SH-SY5Y (cell line): ENCODE measurements around the gene RDH14.

Experiments
- GATA2 ChIP-seq: IDR thresholded peaks from 2 replicates; pipeline ENCODE4 v1.6.1; 2011; ENCODE audit warnings: mild to moderate bottlenecking, low read depth, low read length
- GATA3 ChIP-seq: IDR thresholded peaks from 2 replicates; pipeline ENCODE4 v1.6.1; 2011; ENCODE audit warnings: low read depth, mild to moderate bottlenecking, low read length, moderate library complexity

The RDH14 gene

DNA sequence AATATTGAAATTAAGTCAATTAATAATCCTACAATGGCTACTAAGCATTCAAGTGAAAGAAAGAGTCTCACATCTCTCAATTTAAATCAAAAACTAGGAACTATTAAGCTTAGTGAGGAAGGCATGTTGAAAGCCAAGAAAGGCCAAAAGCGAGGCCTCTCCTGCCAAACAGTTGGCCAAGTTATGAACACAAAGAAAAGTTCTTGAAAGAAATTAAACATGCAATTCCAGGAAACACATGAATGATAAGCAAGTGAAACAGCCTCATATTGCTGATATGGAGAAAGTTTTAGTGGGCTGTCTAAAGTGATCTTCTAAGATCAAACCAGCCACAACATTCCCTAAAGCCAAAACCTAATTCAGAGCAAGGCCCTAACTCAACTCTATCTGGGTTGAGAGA is 11.8 kb downstream of the RDH14 start:
- TF ChIP-seq GATA2, result no peak
- TF ChIP-seq GATA3, result no peak

DNA sequence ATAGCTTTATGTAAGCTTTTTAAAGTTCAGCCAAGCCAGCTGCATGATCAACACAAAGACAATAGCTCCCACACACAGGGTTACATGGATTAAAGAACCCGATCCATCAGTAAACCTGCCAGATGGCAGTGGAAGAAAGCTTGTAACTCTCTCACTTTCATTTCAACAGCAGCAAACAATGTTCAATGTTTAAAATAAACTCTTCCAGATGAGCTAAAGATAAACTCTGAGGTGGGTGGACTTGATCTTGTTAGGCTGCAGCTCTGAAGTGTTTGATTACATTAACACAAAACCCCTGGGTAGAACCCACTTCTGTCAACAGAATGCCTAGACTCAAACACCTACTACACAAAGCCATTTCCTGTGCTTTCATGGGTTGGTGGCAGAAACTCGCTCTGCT is 13.9 kb downstream of the RDH14 start:
- TF ChIP-seq GATA2 (no peak), GATA3 (no peak)

DNA sequence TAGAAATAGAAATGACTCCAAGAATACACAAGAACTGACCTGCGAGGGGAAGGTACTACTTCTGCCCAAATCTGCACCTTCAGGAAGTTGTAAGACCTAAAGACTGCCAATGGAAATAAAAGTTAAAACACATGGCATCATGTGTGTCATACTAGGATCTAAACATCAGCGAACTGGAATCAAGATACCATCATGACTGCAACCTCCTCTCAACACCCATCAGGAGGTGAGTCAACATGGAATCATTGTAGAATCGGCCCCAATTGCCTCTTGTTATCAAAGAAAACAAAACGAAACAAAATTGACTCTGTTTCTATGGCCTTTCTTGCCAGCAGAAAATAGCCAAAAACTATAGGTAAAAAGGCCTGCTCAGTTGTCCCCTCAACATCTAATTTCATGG is 15.1 kb downstream of the RDH14 start:
- TF ChIP-seq GATA2, result no peak
- no peak for TF ChIP-seq GATA3

DNA sequence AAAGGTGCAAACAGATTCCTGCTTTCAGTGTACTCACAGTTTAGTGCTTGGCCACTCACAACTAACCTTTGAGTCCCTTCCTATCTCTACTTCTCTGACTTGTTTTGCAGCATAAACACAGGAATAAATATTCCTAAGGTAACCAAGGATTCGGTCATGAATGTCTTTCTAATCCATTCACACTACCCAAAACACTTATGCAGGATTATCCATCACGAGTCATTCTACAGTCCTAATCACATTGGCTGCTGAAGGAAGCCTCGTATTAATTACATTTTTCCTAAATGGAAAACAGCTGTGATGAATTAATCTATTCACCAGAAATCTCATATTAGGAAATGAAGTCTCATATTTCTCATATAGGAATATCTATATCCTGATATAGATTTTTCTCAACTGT is 16.3 kb downstream of the RDH14 start:
- TF ChIP-seq GATA3 (no peak), GATA2 (no peak)

DNA sequence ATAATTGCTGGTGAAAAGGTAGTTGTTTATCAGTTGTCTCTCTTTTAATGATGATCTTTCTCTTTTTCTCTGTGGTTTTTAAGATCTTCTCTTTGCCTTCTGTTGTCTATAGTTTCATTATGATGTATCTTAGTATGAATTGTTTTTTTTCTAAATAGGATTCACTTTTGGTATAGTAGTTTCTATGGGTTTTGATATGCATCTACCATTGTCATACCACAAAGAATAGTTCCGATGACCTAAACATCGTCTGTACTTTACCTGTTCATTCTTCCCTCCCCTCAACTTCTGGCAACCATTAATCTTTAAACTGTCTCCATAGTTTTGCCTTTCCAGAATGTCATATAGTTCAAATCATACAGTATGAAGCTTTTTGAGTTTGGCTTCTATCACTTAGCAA is 19.6 kb downstream of the RDH14 start:
- no peak for TF ChIP-seq GATA2
- no peak for TF ChIP-seq GATA3

DNA sequence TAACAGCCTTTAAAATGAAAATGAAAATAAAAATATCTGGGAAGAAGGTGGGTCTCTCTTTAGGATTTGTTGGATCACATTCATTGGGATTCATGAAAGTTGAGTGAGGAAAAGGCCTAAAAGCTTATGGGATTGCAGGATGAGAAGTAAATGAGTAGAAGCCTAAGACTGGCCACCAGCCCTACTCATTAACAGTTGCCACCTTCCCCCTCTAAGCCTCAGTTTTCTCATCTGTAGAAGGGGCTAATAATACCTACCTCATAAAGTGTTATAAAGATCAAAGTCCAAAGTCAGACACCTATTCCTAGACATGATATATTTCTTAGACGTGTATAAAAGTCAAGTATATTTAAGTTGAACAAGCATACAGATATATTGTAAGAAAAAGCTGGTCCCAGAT is 23.8 kb downstream of the RDH14 start:
- TF ChIP-seq GATA2 (no peak), GATA3 (no peak)

DNA sequence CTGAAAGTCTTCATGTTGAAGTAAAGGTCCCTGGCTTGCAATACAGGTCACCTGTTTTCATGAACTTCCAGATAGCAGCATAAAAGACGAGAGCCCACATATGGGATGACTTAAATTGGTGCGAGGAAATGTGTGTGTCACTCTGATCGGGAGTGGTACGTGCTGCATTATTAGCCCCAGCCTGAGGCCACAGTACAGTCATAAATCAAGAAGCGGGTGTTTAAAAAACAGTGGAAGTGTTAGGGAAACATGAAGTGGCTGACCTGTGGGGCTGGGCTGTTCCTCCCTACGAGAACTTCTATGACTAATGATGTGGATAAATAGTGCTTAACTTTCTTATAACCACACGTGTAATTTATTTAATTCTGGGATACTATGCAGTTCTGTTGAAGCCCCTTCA is 24.4 kb downstream of the RDH14 start:
- TF ChIP-seq GATA2, result no peak
- no peak for TF ChIP-seq GATA3

DNA sequence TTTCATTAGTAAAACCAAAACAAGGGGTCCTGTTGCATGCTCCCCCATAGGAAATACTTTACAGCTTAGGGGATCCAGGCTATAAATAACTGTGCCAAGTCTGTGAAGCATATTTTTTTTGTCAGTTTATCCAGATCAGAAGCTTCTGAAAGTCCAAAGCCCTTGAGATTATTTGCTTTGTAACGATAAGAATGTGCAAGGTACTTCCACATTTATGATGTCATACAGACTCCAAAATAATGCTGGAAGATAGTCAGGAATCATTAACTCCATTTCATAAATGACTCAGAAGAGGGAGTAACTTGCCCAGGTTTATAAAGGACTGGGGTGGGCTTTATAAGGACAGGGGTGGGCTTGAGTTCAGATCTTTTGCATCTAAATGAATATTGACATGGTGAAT is 29.3 kb downstream of the RDH14 start:
- TF ChIP-seq GATA3 (no peak), GATA2 (no peak)

DNA sequence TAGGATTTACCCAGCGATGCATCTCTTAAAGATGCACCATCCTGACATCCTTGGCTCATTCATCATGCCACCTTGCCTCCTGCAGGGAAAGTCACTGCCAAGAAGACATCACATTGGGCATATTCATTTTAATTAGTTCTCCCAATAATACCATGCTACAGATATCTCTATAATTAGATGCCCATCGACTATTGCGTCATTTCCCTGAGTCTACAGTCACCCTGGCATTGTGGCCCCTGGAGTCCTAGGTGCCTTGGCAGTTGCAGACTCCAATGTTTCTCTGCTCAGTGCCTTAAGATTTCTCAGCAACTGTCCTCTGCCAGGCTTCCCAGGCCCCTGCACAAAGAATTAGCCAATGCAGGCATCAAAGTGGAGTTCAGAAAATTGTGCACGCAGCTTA is 32.6 kb downstream of the RDH14 start:
- TF ChIP-seq GATA3 (no peak), GATA2 (no peak)

DNA sequence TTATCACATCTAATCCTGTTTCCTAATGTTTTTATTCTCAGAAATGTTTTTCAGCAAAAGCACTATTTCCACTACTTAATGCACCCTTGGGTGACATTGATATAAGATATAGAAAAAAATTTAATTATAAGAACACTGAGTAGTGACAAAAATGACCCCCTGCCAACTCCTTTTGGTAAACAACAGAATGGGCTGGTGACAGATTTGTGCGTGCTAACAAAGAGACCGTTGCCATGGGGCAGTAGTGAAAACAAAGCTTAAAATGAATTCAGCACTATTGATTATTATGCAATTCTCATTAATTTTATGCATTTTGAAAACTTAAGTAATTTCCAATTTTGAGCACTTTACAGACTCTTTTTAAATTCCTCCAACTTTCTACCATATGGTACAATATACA is 33.1 kb downstream of the RDH14 start:
- TF ChIP-seq GATA2 (no peak), GATA3 (no peak)

DNA sequence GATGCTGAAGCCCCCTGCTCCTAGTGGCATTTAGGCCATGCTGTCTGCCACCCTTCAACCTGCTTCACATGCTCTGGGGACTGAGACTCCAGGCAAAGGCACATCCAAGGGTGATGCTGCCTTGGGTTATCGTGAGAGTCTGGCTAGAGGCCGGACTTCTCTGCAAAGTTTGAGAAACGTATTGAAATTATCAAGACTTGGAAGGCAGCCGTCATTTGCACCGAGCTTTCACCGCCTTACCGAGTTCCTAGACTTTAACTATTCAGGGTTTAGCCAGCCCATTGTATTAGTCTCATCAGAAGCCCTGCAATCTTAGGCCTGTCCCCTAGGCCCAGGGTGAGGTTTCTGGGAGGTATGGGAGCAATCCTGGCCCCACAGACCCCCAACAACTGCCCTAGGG is 34.0 kb downstream of the RDH14 start:
- TF ChIP-seq GATA2 (no peak), GATA3 (no peak)

DNA sequence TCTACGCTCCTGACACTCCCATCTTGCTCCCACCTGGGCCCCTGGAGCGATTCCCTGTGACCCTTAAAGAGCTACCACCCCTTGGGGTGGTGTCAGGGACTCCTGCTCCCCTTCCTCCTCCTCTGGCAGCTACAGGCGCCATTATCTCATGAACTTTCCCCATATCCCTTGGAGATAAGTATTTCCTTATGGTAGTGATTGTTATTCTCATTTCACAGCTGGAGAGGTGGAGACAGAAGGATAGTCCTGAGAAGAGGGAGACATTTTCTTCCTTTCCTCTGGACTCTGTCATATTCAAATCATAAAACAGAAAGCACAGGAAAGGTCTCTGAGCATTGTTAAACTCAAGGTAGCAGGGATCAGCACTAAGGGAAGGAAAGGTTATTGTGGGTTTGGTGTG is 34.6 kb downstream of the RDH14 start:
- TF ChIP-seq GATA3 (no peak), GATA2 (no peak)

DNA sequence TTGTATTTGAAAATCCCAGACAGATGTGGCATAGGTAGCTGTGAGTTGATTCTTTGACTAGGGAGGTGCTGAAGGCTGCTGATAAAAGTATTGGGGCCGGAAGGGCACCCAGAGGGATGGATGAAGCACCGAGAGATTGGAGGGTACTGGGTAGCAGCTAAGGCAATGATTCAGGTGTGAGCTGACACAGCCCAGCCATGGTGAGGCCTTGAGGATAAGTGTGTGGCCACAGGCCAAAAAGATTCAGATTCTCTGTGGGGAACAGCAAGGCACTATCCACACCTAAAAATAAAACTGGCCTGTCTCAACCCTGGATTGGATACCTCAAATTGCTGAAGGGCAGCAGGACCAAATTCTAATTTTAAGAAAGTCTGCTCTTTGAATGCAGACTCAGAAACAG is 35.2 kb downstream of the RDH14 start:
- TF ChIP-seq GATA3 (no peak), GATA2 (no peak)

DNA sequence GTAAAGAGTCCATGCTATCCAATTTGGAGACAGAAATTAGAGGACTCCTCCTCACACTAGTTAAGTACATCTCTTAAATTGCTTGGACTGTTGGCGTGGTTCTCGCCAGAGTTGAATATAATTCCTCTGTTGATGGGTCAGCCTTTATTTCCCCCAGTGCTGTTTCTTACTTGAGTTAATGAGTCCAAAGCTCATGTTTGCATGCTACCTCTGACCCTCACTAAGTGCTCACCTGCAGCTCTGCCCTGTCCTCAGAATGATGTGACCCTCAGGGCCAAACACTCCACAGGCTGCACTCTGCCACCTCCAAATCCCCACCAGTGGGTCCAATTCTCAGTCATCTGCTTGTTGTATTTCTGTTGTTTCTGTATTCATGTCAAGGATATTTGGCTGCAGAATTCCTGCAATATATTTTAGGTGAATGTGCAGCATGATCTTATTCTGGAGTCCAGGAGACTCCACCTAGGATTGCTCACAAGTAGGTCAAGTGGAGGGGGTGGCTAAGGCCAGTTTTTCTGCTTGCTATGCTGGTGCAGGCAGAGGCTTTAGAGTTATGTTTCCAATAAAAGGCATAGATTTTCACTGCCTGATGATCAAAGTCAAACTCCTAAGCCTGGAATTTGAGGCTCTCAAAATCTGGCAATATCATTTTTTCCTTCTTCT is 37.8 kb downstream of the RDH14 start:
- TF ChIP-seq GATA3 (no peak), GATA2 (no peak)

DNA sequence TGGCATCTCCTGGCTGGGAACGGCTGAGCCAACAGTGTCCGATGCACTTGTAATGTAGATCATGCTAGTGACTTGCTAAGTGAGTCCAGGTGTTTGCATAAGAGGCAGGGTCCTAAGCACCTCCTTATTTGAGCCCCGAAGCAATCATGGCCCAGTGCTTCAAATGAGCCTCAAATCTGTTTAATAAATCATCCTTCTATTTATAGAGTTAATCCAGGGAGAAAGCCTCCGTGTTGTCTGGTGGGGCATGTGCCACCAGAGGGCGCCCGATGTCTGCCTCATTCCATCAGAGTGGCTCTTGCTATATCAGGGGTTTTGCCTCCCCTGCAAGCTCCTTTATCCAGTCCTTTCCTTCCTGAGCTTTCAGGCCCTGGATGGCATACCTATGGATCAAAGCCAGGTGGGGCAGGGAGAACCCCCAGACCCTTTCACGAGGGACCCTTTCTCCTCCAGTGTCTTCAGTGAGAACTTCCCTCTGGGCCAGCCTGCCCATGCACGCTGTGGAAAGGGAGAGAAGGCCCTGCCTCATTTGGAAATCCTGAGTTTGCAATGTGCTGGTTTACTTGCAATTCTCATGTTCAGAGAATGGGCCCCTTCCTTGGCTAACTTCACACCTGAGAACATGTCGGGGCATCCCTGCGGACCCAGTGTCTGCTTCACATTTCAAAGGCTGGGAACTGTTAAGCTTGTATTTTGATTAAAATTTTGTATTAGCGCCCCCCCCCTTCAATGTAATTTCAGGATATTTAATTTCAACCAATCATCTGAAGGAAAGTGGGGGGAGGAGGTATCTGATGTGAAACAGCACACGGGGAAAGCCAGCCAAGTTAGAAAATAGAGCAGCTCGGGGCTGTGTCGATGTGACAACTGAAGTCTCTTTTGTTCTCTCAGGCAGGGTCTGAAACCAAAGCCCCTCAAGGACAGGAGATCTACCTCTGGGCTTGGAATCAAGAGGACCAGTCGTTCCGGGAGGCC is 39.7 kb downstream of the RDH14 start:
- no peak for TF ChIP-seq GATA3
- no peak for TF ChIP-seq GATA2

DNA sequence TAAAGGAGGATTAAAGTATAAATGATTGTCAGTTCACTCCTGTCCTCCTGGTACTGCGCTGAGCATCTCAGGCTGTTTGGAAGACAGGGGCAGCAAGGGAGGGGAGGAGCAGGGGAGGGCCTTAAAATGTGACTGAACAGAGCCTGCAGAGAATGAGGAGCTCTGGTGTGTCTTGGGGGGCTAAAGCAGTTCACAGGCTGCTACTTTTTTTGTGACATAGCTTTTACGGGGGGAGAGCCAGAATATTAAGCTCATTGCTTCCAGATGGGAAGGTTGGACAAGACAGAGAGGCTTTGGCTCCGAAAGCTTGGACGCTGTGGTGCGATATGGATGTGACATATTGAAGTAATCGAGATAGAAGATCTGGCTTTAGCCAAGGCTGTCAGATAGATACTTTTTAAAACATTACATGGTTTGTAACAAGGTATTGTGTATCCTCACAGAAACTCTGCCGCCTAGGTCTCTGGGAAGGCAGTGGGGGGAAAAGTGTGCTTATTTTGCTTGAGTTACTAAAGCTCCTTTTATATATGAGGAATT is 40.5 kb downstream of the RDH14 start:
- TF ChIP-seq GATA3, result no peak
- peak; percentile 45; the same call in 1 of the 2 replicates for TF ChIP-seq GATA2
